ENCODE data around the gene ARHGDIB.
A peak's percentile ranks its signal among the peaks of the same experiment; 100 is the strongest.

ARHGDIB gene

DNA sequence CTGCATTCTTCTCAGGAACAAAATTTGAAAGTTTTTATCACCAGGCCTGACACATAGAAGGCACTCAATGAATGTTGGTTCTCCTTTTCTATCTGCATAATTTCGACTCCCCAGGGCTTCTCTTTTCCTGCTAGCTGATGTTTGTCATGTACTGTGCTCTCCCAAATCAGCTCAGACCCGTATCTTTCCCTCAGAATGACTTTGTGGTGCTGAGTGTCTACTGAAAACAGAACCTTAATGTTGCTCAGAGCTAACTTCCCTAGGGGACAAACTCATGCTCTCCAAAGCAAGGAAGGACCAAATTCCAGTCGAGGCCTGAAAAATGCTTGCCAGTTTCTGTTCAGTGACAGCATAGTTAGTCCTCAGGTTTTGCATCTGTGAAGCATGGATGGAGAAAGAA lies 1.9 kb downstream of the ARHGDIB start:
- in situ Hi-C loops (cut with MboI; ENCODE audit: low pct_unique_long_range_greater_than_20kb, low sequenced_read_pairs) = no loop called here
- DNase-seq = peak; percentile 76

DNA sequence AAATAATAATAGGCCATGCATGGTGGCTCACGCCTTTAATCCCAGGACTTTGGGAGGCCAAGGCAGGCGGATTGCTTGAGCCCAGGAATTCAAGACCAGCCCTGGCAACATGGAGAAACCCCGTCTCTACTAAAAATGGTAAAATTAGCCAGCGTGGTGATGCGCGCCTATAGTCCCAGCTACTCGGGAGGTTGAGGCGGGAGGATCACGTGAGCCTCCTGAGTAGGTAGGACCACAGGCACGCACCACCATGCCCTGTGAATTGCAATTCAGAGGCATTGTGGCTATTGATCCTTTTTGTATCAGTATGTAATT lies 2.3 kb downstream of the ARHGDIB start:
- no peak for DNase-seq
- in situ Hi-C loops (cut with MboI; ENCODE audit: low pct_unique_long_range_greater_than_20kb, low sequenced_read_pairs) = no loop called here

DNA sequence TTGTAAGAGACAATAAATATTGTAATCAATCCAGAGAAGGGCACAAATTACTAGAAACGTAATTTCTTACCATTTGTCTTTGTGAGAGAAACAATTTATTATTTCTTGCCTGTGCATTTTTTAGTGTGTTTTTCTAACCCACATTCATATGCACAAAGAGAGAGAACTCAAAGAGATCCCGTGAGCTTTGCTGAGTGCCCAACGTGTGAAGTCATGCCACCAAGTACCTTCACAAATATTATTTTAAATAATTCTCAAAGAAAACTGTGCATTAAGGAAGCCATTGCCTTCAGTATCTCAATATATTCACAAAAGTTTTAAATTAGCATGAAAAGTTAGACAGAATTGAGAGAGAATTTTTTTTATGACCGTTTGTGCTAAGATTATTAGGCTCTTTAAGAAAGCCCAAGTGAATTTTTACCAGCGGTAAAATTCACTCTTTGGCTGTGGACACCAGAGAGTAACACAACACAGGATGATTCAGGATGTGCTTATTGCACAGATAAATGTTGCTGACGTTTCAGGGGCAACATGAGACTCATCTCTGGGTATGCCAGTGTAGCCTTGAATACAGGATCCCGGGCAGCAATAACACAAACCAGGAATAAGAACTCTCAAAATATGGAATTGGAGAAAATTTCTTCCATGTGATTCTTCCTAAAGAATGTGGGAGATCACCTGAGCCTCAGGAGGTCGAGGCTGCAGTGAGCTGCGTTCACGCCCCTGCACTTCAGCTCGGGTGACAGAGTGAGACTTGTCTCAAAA lies 2.9 kb downstream of the ARHGDIB start:
- in situ Hi-C loops (cut with MboI; ENCODE audit: low pct_unique_long_range_greater_than_20kb, low sequenced_read_pairs) = no loop called here
- DNase-seq = no peak

DNA sequence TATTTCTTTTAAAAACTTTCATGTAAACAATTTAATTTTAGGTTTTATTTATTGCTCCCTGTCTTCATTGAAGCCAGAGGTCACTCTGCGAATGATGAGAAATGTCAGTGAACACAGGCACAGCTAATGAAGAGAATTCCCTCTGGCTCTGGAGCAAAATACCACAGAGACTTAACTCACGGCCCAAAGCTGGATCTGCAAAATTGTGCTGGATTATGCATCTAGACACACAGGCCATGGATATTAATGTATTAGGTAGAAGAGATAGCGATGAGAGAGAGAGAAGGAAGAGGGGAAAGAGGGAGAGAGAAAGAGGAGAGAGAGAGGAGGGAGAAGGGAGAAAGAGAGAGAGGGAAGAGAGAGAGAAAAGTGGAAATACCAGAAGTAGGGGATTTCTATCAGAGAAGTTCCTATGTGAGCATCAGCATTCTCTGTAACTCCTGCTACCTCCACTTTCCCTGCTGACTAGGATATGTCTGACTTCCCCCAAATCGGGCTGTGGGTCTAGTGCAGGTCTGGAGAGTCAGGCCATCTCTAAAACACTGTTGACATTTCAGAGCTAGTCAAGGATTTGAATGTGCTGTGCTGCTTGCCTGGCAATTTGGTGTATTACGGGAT lies 3.7 kb downstream of the ARHGDIB start:
- DNase-seq = no peak
- in situ Hi-C loops (cut with MboI; ENCODE audit: low pct_unique_long_range_greater_than_20kb, low sequenced_read_pairs) = no loop called here

DNA sequence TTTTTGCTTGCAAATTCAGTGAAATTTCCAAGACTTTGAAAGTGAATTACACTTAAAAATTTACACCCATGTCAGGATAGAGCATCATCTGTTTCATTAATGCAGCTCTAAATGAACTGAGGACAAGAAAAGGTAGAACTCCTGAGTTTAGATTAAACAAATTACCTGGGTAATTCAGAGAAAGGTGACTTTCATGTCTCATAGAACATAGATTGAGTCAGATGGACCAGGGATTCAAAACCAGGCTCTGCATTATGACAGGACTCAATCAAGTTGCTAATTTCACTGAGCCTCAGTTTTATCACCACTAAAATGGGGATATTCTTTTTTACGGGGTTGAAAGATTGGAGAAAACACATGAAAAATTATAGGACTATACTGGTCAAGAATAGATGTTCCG lies 4.5 kb downstream of the ARHGDIB start:
- DNase-seq = no peak
- in situ Hi-C loops (cut with MboI; ENCODE audit: low pct_unique_long_range_greater_than_20kb, low sequenced_read_pairs) = no loop called here

DNA sequence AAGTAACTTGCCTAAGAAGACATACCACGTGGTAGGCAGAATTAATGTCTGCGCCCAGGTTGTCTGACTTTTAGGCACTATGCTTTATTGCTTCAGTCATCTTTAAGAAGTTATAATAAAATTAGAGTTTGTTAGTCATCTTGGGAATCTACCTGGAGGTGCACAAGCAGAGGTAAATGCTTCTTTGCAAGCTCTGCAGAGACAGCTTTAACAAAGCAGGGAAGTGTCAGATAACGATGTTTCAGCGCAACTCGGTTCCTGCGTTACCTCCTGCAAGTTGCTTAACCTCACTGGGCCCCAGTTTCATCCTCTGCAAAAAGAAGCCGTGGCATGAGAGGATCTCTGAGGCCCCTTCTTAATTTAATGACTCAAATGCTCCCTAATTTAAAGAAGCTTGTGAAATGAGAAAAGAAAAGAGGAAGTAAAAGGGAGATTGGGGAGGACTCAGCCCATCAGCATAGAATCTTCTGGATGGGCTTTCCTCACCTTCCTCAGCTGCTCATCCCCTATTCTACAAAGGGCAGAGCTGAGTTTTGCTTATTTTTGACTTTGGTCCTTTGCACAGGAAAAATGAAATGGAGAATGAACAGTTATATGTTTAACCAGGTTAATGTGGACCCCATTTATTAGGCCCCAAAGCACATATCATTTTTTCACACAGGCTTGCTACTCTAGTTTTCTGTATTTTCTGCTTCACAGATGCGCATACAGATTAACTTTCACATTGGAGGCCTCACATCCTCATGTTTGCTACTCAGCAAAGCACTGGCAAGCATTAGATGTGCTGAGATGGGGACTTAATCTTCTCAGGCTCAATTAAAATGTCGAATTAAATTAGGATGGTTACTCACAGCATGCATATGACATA lies 5.1 kb downstream of the ARHGDIB start:
- in situ Hi-C loops (cut with MboI; ENCODE audit: low pct_unique_long_range_greater_than_20kb, low sequenced_read_pairs) = no loop called here
- peak; percentile 81 for DNase-seq

DNA sequence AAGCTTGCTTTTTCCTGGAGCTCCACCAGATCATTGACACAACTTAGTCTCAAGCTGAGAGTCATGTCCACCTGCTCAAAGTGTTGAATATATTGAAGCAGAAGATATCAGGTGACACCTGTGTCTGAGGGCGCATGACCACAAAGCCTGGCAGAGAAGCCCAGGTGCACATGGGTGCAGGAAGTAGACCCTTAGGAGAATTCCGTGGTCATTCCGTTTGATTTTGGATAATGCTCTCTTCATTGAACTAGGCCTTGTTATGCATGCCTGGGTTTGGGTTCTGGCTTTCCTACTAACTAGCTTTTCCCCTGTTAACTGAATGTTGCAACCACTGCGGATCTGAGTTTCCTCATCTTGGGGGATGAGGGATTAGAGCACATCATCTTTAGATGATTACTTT lies 7.1 kb downstream of the ARHGDIB start:
- no peak for DNase-seq
- in situ Hi-C loops (cut with MboI; ENCODE audit: low pct_unique_long_range_greater_than_20kb, low sequenced_read_pairs) = no loop called here

DNA sequence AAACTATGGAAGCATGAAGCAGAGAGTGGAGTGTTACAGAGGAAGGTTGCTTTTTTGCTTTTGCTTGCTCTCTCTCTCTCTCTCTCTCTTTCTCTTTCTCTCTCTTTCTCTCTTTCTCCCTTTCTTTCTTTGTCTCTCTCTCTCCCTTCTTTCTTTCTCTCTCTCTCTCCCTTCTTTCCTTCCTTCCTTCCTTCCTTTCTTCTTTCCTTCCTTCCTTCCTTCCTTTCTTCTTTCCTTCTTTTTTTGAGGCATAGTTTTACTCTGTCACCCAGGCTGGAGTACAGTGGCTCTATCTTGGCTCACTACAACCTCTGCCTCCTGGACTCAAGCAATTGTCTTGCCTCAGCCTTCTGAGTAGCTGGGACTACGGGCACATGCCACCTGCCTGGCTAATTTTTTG lies 7.6 kb downstream of the ARHGDIB start:
- in situ Hi-C loops (cut with MboI; ENCODE audit: low pct_unique_long_range_greater_than_20kb, low sequenced_read_pairs) = no loop called here
- no peak for DNase-seq

DNA sequence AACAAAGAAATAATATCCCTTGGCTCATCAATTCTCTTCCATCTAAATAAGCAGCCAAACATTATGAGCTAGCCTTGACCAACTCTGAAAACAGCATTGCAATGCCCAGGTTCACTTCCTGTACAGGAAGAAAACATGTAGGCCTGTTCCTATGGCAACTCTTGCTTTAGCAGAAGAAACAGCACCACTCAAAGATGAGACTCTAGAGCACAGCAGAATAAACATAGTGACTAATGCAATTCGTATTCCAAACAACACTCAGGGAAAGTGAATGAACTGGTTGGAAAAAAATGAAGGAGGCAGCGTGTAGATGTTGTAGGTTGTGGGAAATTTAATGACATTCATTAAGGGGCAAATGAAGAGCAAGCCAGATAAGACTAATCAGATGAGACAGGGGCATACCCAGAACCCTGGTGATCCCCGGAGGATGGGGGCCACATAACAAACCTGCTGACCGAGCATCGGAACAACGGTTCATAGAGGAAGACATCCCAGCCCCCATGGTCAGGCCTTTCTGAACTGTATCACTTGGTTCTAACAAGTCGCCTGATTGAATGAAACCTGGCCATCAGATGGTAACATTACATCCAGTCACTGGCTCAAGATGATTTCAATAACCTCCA lies 9.0 kb downstream of the ARHGDIB start:
- in situ Hi-C loops (cut with MboI; ENCODE audit: low pct_unique_long_range_greater_than_20kb, low sequenced_read_pairs) = no loop called here
- peak; percentile 68 for DNase-seq

DNA sequence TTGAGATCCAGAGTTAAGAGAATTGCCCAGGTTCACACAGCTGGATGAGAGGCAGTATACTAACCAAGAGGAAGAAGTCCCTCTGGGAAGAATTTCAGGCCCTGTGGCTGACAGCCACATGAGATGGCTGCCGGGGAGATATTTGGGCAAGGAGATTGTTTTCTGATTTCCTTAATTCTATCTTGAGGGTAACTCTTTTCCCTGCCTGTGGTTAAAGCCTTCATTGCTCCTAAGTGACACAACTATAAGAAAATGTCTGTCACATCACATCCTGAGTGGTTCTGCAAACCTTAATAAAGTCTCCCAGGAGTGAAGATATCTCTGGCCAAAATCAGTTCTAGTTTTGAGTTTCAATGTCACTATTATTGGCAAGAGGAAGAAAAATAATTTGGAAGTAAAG lies 9.6 kb downstream of the ARHGDIB start:
- no peak for DNase-seq
- in situ Hi-C loops (cut with MboI; ENCODE audit: low pct_unique_long_range_greater_than_20kb, low sequenced_read_pairs) = no loop called here

DNA sequence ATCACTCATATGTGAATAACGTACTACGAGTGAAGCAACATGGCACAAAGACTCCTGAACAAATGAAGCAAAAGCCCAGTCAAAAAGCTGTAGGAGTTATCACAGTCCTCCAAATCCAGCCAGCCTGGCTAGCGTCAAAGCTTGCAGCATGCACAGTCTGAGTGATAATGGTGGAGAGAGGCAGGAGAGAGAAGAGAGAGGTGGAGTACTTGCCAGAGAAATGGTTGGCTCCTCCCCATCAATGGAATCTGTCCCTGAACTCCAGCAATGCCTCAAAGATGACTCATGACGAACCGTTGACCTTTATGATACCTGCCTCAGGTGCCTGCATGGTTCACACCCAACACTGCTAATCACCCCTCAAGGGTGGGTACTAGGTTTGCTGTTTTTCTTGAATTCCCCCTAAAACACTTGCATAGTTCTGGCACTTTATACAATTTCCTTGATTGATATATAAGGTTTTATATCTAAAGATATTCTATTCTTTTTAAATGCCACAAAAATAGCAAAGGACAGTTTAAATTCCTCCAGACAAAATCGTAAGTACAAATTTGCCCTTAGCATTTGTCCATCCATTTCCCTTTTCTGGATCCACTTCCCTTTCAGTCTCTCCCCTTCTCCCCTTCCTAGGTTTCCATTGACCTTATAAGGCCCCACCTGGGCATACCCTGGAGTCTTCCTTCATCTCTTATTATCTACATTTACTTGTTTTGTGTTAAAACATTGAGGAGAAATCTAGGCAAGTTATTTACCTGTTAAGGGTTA lies 10.2 kb downstream of the ARHGDIB start:
- in situ Hi-C loops (cut with MboI; ENCODE audit: low pct_unique_long_range_greater_than_20kb, low sequenced_read_pairs) = no loop called here

DNA sequence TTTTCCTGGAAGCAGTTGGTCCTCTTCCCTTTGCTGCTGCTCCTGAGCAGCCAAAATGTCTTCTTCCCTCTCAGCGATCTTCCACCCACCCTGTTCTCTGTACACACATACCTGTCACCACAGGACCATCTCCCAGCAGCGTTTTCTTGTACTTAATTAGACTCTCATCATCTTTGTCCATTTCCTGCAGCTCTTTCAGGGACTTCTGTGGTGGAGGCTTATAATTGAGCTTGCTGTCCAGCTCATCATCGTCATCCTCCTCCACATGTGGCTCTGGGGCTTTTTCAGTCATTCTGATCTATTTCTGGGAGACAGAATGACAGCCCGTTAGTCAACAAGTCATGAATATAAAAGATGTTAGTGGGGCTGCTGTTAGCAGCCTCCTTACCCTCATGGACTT lies 11.0 kb downstream of the ARHGDIB start:
- peak; percentile 56 for DNase-seq
- in situ Hi-C loops (cut with MboI; ENCODE audit: low pct_unique_long_range_greater_than_20kb, low sequenced_read_pairs) = no loop called here

More for the DNA sequence above, 10.2 kb downstream of the ARHGDIB start:
- no peak for DNase-seq

DNA sequence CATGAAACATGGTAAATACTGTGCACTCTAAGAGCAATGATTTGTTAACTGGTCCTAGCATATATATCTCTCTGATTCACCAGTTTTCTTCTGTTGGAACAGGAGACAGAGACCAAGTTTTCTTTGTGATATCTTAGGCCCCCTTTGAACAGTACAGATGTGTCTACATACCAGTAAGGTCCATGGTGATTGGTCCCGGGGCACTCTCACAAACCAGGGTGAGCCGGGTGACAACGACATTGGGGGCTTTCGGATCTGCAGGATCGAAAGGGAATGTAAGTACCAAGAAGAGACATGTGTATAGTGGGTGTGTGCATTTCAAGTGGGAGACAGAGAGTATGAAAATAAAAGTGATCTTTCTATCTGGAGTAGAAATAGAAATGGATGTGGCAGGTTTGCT lies 11.8 kb downstream of the ARHGDIB start:
- in situ Hi-C loops (cut with MboI; ENCODE audit: low pct_unique_long_range_greater_than_20kb, low sequenced_read_pairs) = no loop called here
- no peak for DNase-seq

DNA sequence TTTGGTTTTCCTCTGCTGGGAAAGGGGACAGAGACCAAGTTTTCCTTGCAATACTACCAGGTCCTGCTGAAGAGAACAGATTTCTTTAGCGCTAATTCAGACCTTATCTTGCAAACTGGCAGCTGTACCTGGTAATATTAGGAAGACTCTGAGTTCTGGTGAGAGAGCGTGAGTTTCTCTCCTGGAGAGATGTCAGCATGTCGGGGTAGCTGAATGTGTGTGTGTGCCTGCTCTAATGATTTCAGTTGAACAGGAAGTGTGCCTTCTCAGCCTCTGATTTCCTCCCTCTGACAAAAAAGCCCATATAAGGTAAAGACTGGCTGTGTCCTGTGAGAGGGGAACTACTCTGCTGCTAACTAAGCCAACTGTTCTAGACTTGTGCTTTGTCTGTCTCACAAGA lies 12.7 kb downstream of the ARHGDIB start:
- in situ Hi-C loops (cut with MboI; ENCODE audit: low pct_unique_long_range_greater_than_20kb, low sequenced_read_pairs) = no loop called here
- DNase-seq = peak; percentile 96

DNA sequence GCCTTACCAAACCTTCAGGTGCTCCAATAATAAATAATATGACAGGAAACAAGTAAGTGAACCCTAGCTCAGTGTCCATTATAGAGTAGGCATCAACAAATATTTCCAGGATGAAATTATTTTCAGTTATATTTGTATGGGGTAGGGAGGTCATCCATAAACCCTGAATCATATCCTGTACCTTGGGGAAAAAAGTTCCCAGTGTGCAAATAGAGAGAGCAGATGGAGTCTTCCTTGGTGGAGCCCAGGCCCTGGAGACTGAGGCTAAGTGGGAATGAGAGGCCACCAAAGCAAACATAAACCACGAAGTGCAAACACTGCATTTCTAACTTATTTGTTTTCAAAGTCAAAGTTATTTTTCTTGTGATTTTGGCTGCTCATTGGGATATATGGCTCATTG lies 14.5 kb downstream of the ARHGDIB start:
- in situ Hi-C loops (cut with MboI; ENCODE audit: low pct_unique_long_range_greater_than_20kb, low sequenced_read_pairs) = no loop called here
- no peak for DNase-seq

DNA sequence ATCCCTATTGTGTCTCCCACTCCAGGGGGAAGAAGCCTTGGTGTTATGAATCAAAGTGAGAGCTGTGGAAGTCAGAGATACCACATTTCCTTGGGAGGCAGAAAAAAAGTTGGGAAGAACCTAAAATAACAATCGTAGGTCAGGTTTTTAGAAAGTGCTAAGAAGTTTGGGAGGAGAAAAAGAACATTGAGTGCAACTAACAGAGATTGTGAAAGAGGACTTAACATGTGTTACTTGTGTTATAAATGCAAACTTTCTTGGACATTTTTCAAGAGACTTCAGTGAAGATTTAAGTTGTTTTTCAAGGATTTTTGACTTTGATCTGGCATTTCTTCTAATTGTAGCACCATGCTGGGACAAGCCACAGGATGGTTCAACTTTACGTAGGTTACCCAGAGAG lies 15.2 kb downstream of the ARHGDIB start:
- in situ Hi-C loops (cut with MboI; ENCODE audit: low pct_unique_long_range_greater_than_20kb, low sequenced_read_pairs) = no loop called here

DNA sequence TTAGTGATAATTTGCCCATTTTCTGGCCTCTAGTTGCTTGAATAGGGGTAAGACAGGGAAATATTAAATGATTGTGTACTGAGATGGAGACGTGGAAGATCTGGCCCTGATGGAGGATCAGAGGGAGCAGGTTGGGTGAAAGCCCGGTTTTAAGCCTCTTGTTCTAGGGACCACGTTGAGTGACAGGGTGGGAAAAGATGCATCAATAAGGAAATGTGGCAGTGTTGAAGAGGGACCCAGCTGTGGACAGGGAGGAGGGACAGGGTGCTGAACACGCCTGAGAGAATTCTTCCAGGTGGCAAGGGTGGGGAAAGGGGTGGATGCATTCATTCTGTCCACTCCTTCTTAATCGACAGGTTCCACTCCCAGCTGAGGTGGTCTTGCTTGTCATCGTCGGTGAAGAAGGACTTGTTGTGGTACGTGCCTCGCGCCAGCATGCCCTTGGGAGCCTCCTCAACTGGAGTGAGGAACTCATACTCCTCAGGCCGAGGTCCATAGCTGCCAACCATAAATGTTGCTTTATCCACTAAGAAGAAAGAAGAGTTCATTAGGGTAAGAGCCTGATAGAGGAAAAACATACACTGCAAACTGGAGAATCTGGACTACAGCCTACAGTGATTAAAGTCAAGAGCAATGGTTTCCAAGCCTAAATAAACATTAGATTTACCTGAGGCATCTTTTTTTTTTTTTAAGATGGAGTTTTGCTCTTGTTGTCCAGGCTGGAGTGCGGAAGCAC lies 19.0 kb downstream of the ARHGDIB start:
- DNase-seq = no peak
- in situ Hi-C loops (cut with MboI; ENCODE audit: low pct_unique_long_range_greater_than_20kb, low sequenced_read_pairs) = no loop called here

More for the DNA sequence above, 15.2 kb downstream of the ARHGDIB start:
- DNase-seq = no peak

DNA sequence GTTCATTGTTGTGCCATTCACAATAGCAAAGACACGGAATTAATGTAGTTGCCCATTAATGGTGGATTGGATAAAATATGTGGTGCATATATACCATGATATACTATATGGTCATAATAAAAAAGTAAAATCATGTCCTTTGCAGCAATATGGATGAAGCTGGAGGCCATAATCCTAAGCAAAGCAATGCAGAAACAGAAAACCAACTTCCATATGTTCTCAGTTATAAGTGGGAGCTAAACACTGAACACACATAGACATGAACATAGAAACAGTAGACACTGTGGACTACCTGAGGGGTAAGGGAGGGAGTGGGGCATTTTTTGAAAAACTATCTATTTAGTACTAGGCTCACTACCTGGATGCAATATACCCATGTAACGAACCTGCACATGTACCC lies 20.0 kb downstream of the ARHGDIB start:
- in situ Hi-C loops (cut with MboI; ENCODE audit: low pct_unique_long_range_greater_than_20kb, low sequenced_read_pairs) = no loop called here
- DNase-seq = no peak

DNA sequence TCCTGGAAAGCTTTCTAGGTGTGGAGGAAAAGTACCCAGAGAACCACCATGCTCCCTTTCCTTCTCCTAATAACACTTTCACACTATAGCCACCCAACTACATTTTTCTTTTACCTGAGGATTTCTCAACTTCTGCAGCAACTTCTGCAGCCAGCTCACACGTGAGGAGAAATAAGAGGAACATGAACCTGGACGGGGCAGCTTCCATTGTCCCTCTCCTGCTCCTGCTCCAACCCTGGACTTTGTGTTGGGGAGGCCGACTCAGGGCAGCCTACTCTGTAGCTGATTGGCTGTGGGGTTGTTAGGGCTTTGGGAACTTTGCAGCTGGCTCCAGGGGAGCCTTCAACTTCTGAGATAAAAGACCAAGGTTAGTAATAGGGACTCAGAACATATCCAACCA lies 23.1 kb downstream of the ARHGDIB start, which contains the start of gene ERP27:
Gene ERP27, minus strand, starts transcription at position 237 of the 400 bp plus-strand sequence. Its CDS starts 29 bp downstream, at position 208.
- in situ Hi-C loops (cut with MboI; ENCODE audit: low pct_unique_long_range_greater_than_20kb, low sequenced_read_pairs) = no loop called here
- DNase-seq = no peak

Data from KBM-7 (cell line).